IPS-20b (cell line): Measurements from ENCODE around the gene HUNK.

Experiments used
- H3K27ac ChIP-seq: one replicate; pipeline ENCODE4 v1.5.1; 2013; ENCODE audit warnings: low read length
- H3K27me3 ChIP-seq: 2 replicates; pipeline ENCODE4 v1.6.1; 2013; ENCODE audit warnings: mild to moderate bottlenecking, low read length, inconsistent platforms; ENCODE audit not compliant: insufficient read depth
- H3K36me3 ChIP-seq: 2 replicates; pipeline ENCODE4 v1.6.1; 2013; ENCODE audit warnings: low read depth, mild to moderate bottlenecking, inconsistent platforms, low read length, moderate library complexity; ENCODE audit not compliant: insufficient read depth
- H3K4me1 ChIP-seq: 2 replicates; pipeline ENCODE4 v1.6.1; 2013; ENCODE audit warnings: mild to moderate bottlenecking, control low read depth, inconsistent platforms, low read length, moderate library complexity; ENCODE audit not compliant: insufficient read depth
- H3K4me3 ChIP-seq: 2 replicates; pipeline ENCODE4 v1.5.1; 2013; ENCODE audit warnings: mild to moderate bottlenecking, low read length, inconsistent platforms
- H3K9ac ChIP-seq: 2 replicates; pipeline ENCODE4 v1.6.1; 2013; ENCODE audit warnings: low read depth, mild to moderate bottlenecking, inconsistent platforms, low read length, moderate library complexity
- H3K9me3 ChIP-seq: 2 replicates; pipeline ENCODE4 v1.6.1; 2013; ENCODE audit warnings: mild to moderate bottlenecking, low read depth, low read length, inconsistent platforms; ENCODE audit not compliant: insufficient read depth

Gene HUNK

GRCh38 chr21:31885146-31885545, 12.3 kb downstream of the HUNK start:
- peaks cover 8% of the 10 kb centered on the region; the same call in 1 of the 2 replicates for H3K4me1 ChIP-seq
- no peaks in the 10 kb centered on the region for H3K27me3 ChIP-seq
- H3K36me3 ChIP-seq, result no peaks in the 10 kb centered on the region
- H3K9me3 ChIP-seq, result no peaks in the 10 kb centered on the region
- H3K27ac ChIP-seq, result no peak overlapping the region
- no peak overlapping the region for H3K4me3 ChIP-seq
- no peak overlapping the region for H3K9ac ChIP-seq

- Histone ChIP-seq H3K27ac (no peak overlapping the region), H3K36me3 (no peaks in the 10 kb centered on the region), H3K27me3 (no peaks in the 10 kb centered on the region), H3K9me3 (no peaks in the 10 kb centered on the region), H3K9ac (no peak overlapping the region), H3K4me1 (peaks cover 14% of the 10 kb centered on the region), H3K4me3 (no peak overlapping the region)
Observed at GRCh38 chr21:31886915-31887314, 14.1 kb downstream of the HUNK start.

GRCh38 chr21:31887391-31887841, 14.6 kb downstream of the HUNK start:
- H3K4me1 ChIP-seq, result peaks cover 14% of the 10 kb centered on the region

GRCh38 chr21:31888936-31889371, 16.1 kb downstream of the HUNK start:
- H3K9ac ChIP-seq, result peak overlapping the region; percentile 54; the same call in 1 of the 2 replicates
- peak overlapping the region; percentile 67 for H3K27ac ChIP-seq
- no peaks in the 10 kb centered on the region for H3K36me3 ChIP-seq
- peak overlapping the region; percentile 52 for H3K4me3 ChIP-seq
- H3K4me1 ChIP-seq, result peaks cover 28% of the 10 kb centered on the region
- H3K9me3 ChIP-seq, result no peaks in the 10 kb centered on the region
- H3K27me3 ChIP-seq, result no peaks in the 10 kb centered on the region

More at GRCh38 chr21:31887391-31887841, 14.6 kb downstream of the HUNK start:
- H3K4me3 ChIP-seq, result no peak overlapping the region
- no peak overlapping the region for H3K27ac ChIP-seq
- H3K36me3 ChIP-seq, result no peaks in the 10 kb centered on the region
- no peak overlapping the region for H3K9ac ChIP-seq
- H3K27me3 ChIP-seq, result no peaks in the 10 kb centered on the region
- H3K9me3 ChIP-seq, result no peaks in the 10 kb centered on the region

- Histone ChIP-seq H3K9me3 (no peaks in the 10 kb centered on the region), H3K4me1 (peaks cover 33% of the 10 kb centered on the region), H3K27me3 (no peaks in the 10 kb centered on the region), H3K36me3 (no peaks in the 10 kb centered on the region), H3K4me3 (peak overlapping the region; percentile 52; the same call in 1 of the 2 replicates), H3K9ac (no peak overlapping the region; the same call in 1 of the 2 replicates), H3K27ac (peak overlapping the region; percentile 67)
Observed at GRCh38 chr21:31889460-31889859, 16.6 kb downstream of the HUNK start.

- peak overlapping the region; percentile 42; the same call in 1 of the 2 replicates for H3K4me3 ChIP-seq
- H3K9ac ChIP-seq, result no peak overlapping the region
- no peaks in the 10 kb centered on the region for H3K9me3 ChIP-seq
- H3K27ac ChIP-seq, result peak overlapping the region; percentile 39
- H3K36me3 ChIP-seq, result no peaks in the 10 kb centered on the region
- H3K27me3 ChIP-seq, result no peaks in the 10 kb centered on the region
- H3K4me1 ChIP-seq, result peaks cover 49% of the 10 kb centered on the region
Observed at GRCh38 chr21:31892686-31893085, 19.9 kb downstream of the HUNK start.

GRCh38 chr21:31893851-31894415, 21.1 kb downstream of the HUNK start:
- H3K9ac ChIP-seq, result no peak overlapping the region

GRCh38 chr21:31894457-31894856, 21.6 kb downstream of the HUNK start:
- H3K27ac ChIP-seq, result no peak overlapping the region
- H3K36me3 ChIP-seq, result no peaks in the 10 kb centered on the region
- H3K27me3 ChIP-seq, result no peaks in the 10 kb centered on the region
- H3K9ac ChIP-seq, result no peak overlapping the region
- peaks cover 44% of the 10 kb centered on the region for H3K4me1 ChIP-seq
- no peak overlapping the region for H3K4me3 ChIP-seq
- H3K9me3 ChIP-seq, result no peaks in the 10 kb centered on the region

More at GRCh38 chr21:31893851-31894415, 21.1 kb downstream of the HUNK start:
- no peaks in the 10 kb centered on the region for H3K9me3 ChIP-seq
- peaks cover 48% of the 10 kb centered on the region for H3K4me1 ChIP-seq
- H3K36me3 ChIP-seq, result no peaks in the 10 kb centered on the region
- H3K27ac ChIP-seq, result no peak overlapping the region
- no peak overlapping the region for H3K4me3 ChIP-seq
- H3K27me3 ChIP-seq, result no peaks in the 10 kb centered on the region

GRCh38 chr21:31895077-31895835, 22.4 kb downstream of the HUNK start:
- Histone ChIP-seq H3K9me3 (no peaks in the 10 kb centered on the region), H3K27ac (no peak overlapping the region), H3K4me3 (no peak overlapping the region), H3K4me1 (peaks cover 42% of the 10 kb centered on the region), H3K36me3 (no peaks in the 10 kb centered on the region), H3K9ac (no peak overlapping the region), H3K27me3 (no peaks in the 10 kb centered on the region)

- Histone ChIP-seq H3K4me1 (peaks cover 42% of the 10 kb centered on the region), H3K27me3 (no peaks in the 10 kb centered on the region), H3K27ac (no peak overlapping the region), H3K4me3 (no peak overlapping the region), H3K36me3 (no peaks in the 10 kb centered on the region), H3K9me3 (no peaks in the 10 kb centered on the region), H3K9ac (no peak overlapping the region)
Observed at GRCh38 chr21:31896019-31896418, 23.2 kb downstream of the HUNK start.

GRCh38 chr21:31897311-31897710, 24.5 kb downstream of the HUNK start:
- Histone ChIP-seq H3K9ac (no peak overlapping the region), H3K4me3 (no peak overlapping the region), H3K27ac (no peak overlapping the region), H3K9me3 (no peaks in the 10 kb centered on the region), H3K36me3 (no peaks in the 10 kb centered on the region), H3K4me1 (peaks cover 36% of the 10 kb centered on the region), H3K27me3 (no peaks in the 10 kb centered on the region)
